HG02571 (cell line): Measurements from ENCODE around the gene OTOP3.

ENCODE experiments used
- ATAC-seq: cut with Tn5 transposase; IDR thresholded peaks from one replicate; pipeline ENCODE4 v1.9.1; 2021; ENCODE audit warnings: mild to moderate bottlenecking, moderate library complexity; ENCODE audit not compliant: unreplicated experiment

OTOP3 gene

DNA sequence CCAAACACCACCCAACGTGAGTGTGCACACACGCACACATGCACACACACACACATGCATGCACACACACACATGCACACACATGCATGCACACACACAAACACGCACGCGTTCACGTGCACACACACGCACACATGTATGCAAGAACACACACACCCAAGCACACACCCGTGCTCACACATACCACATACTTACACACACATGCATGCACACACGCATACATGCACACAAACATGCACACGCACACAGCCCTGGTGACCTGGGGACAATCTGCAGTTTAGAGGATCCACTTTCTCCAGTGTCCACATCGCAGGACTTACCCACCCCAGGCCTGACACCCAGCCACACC is 18.9 kb upstream of the OTOP3 start:
- no peak for ATAC-seq

DNA sequence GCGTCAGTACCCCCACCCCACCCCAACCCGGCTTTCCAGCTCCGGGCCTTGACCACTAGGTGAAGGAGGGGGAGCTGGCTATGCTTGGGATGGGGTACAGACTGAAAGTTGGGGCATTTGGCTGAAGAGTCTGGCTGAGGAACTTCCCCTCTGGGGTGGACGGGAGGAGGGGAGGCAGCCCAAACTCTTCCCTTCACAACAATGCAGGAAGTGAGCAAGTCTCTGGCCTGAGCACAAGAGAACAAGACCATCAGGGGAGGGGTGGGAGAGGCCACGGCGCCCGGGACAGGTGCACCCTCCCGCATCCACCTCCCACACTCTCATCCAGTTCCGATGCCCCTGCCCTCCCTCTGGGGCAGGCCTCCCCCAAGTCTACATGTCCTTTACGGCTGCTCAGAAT is 18.3 kb upstream of the OTOP3 start:
- no peak for ATAC-seq

DNA sequence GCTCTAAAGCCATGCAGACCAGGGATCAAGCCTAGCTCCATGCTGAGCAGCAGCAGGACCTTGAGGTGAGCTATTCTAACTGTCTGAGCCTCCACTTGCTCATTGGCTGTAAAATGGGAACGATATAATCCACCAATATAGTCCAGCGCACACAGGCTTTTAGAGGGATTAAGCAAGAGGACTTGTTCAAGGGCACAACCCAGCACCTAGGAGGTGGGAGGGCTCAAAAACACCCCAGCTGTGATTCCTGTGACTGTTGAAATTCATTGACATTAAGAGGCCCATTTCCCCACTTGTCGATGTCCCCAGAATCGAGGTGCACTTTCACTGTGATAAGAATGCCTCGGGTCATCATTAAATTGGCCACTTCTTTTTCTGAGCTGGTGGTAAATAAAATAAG is 16.8 kb upstream of the OTOP3 start:
- no peak for ATAC-seq

DNA sequence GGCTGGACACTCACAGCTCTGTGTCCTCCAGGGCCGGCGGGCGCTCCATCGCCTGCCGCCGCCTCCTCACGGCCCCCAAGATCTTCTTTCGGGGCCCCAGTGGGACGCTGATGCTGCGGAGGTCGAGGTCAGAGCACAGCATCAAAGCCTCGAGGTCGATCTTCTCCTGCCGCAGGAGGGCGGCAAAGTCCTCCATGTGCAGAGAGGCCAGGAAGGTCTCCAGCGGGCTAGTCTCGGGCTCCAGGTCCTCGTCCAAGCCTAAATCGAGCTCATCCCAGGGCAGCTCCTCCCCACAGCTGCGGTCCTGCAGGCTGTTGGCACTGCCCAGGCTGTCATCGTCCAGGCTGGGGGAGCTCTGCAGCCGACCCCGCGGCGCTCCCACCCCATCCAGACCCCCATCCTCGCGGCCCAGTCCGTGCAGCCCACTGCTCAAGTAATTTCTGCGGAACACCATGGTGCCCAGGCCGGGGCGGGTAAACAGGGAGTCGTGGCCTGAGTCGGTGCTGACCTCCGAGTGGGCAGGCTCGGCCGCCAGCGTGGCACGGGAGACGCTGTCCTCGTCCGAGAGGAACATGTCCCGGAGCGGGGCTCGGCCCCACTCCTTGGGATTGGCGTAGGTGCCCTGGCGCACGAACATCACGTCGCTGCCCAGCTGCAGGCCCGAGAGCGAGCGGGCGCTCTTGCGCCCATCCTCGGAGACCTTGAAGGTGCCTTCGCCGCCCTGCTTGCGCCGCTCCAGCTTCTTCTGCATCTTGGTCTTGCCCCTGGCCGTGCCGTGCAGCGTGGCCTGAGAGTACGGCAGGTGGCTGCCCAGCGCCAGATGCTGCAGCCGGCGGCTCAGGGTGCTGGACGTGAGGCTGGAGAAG is 16.0 kb upstream of the OTOP3 start:
- ATAC-seq = no peak

DNA sequence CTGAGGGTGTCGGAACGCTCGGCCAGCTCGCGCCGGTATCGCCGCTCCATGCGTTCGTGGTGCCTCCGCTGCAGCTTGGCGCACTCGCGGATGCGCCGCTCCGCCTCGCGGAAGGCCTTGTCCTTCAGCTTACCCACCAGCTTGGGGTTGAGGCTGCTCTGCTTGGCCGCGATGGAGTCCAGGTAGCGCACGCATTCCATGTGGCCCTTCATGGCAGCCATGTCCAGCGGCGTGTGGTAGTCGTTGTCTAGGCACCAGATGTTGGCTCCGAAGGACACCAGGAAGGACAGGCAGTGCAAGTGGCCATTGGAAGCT is 15.4 kb upstream of the OTOP3 start:
- no peak for ATAC-seq

DNA sequence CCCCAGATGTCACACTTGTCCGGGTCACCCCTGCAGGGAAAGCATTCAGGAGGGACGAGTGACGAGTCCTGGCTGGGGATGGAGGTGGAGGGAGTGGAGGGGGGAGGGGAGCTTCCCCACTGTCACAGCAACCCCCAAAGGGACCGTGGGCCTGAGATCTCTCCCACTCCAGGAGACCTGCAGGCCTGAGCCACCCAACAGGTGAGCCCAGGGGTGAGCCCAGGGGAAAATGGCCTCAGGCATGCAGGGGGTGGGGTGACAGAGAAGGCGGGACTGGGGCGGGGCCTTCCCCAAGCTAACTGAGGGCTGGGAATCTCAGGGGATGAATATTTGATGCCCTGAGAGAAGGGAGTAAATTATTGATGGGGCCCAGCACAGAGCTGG is 15.1 kb upstream of the OTOP3 start:
- ATAC-seq = no peak

DNA sequence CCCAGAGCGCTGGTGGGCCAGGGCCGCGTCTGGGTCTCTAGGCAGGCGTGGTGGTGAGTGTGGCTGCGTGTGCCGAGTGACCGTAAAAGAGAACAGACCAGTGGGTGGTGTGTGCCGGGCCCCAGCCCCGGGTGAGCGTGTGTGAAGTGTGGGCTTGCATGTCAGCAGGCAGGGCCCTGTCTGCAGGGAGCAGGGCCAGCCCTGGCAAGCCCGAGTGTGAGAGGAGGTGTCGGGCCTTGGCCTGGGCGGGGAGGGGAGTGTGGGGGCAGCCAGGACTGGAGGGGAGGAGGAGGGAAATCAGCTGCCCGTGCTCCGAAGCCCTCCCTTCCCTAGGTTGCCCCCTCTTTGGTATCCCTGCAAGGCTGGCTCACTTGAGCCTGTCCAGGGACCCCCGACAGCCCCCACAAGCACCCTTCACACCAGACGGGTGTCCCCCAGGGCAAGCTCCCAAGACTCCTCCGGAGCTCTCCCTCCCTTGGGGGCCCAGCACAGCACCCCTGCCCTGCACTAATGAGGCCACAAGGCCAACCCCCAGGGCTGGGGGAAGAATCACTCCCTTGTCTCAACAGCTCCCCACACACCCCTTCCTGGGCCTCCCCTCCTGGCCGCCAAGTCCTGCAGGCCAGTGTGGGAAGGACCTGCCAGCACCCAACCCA is 14.5 kb upstream of the OTOP3 start:
- no peak for ATAC-seq

DNA sequence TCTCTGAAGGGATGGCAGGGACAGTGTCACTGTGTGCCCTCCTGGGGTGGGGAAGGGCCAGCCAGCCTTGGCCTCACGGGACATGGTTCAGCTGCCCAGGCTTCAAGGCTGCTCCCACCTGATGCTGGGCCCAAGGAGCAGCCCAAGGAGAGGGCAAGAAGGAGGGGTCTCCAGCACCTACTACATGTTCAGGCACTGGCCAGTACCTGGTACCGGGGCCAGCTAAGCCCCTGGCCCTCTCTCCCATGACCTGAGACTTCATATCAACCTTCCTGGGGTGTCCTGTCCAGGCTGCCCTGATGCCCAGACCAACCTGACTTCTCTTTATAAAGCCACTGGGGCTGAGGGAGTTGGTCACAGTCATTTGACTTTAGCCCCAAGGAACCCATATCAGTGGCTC is 13.9 kb upstream of the OTOP3 start:
- ATAC-seq = no peak

DNA sequence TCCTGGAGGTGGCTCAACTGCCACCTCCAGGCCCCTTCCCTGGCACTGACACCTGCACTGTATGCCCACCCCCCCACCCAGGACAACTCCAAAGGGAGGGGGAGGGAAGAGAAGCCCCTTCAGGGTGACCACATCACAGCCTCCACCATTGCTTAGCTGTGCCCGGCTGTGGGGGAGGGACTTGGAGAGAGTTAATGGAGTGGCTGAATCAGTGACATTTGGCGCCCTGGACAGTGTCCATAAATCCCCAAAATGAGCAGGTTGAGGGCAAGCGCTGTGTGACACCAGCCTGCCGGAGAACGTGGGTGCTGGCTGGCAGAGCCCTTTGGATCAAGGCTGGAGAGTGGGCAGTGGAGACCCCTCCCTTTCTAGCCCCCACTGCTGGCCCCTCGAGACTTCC is 13.5 kb upstream of the OTOP3 start:
- ATAC-seq = no peak

DNA sequence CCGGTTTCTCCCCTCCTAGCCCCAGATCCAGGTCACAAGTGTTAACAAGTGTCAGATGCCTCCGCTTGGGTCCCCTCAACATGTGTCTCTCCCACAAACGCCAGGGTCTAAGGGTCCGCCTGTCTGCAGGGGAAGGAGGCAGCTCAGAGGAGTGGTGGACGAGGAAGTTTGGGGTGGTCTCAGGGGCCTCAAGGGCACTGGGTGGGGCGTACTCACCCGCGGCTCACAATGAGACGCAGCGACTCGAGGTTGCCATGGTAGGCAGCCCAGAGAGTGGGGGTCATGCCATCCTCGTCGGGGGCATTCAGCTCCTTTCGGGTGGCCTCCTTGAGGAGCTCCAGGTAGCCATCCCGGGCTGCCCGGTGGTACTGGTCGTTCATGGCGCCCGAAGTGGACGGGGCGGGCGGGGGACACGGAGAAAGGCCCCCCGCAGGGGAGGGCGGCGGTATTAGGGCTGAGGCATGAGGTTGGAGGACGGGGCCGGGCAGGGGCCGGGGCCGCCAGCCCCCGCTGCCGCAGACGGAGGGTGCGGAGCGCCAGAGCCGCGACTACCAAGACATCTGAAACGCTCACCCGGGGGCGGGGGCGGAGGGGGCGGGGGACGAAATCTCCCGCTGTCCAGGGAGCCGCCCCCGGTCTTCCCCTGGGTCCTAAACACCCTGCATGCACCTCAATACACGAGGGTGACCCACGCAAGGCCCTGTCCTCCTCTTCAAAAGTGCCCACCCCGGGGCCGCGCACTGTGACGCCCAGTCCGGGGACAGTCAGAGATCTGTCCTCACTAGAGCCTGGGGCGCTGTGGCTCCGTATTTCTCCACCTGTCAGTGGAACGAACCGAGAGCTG is 12.8 kb upstream of the OTOP3 start, which contains the start of gene USH1G:
USH1G (minus strand) TSS at position 562 of the 844 bp plus-strand sequence; CDS start at position 380, 182 bp downstream.
- ATAC-seq = no peak

DNA sequence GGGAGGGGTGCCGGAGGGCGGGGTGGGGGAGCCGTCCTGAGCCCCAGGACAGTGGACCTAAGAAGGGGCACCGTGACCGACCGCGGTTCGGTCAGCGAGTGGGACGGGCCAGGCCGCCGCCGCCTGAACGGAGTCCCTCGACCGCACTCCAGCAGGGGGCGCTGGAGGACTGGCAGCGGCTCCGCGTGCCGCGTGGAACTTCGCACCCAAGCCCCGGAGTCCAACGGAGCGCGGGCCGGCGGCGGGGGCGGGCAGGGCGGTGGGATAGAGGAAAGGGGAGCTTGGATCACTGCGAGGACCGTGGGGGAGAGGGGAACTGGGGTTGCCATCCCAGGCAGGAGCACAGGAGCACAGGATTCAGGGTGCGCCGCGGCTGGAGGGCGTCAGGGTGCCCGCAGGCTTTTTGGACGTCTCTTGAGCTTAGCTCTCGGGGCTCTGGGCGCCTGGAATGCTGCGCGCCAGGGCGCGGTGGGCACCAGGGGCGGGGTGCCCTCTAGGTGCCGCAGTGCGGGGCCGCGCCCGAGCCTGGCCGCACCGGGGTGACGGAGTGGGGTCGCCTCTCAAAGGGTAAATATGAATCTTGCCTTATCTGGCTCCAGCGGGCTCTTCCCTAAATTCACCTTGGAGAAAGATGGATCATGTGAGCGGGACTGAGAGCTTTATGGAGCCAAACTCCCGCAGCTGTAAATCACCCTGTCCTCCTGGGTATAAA is 12.0 kb upstream of the OTOP3 start:
- ATAC-seq = peak; percentile 48

DNA sequence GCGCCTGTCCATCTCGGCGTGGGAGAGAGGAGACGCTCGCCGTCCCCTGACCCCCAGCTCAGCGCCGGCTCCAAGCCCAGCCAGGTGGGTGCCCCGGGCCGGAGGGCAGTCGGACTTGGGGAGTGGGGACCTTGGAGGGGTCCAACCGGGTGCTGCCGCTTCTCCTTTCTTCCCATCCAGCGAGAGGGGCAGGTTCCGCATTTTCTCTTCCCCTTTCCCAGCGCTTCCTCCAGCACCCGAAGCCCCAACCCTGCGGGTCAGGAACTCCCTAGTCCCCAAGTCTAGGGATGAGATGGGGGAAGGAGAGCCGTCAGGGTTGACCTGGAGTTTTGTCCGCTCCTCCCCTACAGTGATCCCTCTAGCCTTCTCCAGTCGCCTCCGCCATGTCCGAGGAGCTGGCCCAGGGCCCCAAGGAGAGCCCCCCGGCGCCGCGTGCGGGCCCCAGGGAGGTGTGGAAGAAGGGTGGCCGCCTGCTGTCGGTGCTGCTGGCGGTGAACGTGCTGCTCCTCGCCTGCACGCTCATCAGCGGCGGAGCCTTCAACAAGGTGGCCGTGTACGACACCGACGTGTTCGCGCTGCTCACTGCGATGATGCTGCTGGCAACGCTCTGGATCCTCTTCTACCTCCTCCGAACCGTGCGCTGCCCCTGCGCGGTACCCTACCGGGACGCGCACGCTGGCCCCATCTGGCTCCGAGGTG is 11.3 kb upstream of the OTOP3 start, which contains the start of gene OTOP2:
OTOP2 (plus strand) TSS at position 24 of the 699 bp plus-strand sequence; CDS start at position 384, 360 bp downstream.
- no peak for ATAC-seq

DNA sequence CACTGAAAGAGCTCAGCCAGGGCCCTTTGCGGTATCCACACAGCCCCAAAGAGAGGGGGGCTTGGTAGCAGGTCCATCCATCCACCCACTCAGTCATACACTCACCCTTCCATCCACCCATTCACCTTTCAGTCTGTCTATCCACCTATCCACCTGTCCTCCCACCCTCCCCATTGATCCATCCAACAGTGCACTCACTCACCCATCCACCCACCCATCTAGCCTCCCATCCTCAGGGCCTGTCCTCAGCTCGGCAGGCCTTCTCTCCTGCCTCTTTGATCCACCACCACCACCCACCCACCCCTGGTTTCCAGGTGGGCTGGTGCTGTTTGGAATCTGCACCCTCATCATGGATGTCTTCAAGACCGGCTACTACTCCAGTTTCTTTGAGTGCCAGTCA is 10.5 kb upstream of the OTOP3 start:
- no peak for ATAC-seq

DNA sequence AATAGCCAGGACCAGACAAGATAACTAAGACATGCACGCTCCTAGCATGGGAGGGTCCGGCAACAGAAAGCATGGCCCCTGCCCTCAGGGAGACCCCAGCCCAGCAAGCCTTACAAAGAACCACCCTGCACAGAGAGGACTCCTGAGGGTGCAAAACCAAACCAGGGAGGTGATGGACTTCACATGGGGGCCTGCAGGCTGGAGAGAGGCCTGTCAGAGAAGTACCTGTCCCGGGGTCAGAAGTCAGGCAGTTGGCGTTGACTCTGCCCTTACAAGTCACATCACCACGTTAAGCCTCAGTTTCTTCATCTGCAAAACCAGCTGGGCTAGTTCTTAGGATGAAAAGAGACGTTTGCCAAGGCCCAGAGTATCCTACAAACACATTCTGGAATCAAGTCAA is 6.9 kb upstream of the OTOP3 start:
- ATAC-seq = no peak

DNA sequence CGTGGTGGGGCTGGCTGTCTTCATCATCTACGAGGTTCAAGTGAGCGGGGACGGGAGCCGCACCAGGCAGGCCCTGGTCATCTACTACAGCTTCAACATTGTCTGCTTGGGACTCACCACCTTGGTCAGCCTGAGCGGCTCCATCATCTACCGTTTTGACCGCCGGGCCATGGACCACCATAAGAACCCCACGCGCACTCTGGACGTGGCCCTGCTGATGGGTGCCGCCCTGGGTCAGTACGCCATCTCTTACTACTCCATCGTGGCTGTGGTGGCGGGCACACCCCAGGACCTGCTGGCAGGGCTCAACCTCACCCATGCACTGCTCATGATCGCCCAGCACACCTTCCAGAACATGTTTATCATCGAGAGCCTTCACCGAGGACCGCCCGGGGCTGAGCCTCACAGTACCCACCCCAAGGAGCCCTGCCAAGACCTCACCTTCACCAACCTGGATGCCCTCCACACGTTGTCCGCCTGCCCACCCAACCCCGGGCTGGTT is 5.1 kb upstream of the OTOP3 start:
- no peak for ATAC-seq

DNA sequence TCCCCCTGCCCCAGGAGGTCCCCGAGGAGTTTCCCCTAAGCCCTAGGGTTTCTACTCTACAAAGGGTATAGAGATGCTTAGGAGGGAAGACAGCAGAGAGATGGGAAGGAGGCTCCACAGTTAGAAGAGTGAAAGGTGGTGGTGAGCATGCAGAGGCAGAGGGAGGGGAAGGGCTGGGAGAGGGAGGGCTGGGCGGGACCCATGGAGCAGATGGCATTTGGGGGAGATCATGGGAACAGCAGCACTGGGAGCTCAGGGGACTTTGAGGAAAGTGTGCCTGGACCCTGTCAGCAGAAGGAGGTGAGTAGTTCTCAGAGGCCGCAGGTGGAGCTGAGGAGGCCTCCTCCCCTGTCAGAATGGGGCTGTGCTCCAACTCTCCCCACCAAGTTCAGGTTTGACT is 650 bp upstream of the OTOP3 start:
- no peak for ATAC-seq

DNA sequence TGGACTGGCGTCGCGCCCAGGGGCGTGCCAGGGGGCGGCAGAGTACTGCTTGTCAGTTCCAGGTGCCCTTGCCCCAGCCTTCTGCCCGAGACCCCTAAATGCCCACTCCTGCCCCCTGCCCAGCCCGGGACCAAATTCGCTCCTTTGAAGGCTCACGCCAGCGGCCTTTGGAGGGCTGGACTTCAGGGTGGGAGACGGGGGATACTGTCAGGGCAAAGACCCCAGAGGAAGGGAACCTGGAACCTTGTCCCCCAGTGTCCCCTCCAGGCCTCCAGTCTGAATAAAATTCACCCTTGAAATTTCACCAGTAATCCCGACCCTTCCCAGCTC is 737 bp downstream of the OTOP3 start:
- no peak for ATAC-seq

DNA sequence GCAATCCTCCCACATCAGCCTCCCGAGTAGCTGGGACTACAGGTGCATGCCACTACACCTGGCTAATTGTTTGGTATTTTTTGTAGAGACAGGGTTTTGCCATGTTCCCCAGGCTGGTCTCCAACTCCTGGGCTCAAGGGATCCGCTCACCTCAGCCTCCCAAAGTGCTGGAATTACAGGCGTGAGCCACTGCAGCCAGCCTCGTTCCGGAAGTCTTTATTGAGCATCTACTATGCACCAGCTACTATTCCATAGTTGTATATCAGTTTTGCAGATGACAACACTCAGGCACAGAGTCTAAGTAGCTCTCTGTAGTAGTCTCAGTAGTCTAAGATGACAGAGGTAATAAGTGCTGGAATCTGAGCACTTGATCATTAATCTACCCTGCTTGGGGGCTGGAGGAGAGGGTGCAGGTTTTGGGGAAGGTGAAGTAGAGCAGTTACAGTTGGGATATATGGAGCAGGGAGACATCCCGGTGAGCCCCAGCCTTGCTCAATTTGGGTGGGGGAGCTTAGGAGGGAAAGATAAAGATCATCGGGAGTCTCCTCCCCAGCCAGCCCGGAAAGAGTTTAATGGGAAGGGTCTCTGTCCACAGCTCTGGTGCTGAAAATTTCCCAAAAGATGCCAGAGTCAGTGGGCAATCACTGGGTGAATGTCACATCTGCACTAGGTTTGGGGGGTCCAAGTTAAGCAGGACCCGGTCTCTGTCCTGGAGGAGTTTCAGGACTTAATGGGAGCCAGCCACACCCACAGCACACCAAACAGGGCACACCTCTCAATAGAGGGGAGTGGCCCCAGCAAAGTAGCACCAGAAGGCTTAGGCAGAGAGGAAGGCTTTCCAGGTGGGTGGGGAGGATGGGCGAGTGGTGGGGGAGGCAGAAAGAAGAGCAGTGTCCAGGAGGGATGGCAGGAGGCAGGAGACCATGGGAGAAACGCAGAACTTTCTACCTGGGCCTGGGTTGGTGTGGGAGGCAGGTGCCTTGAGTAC is 1.7 kb downstream of the OTOP3 start:
- no peak for ATAC-seq
